GM12891 (cell line): ENCODE measurements around the gene BICD1.

Experiments used
- PAX5 ChIP-seq: IDR thresholded peaks from 2 replicates; pipeline ENCODE4 v1.6.1; 2011; ENCODE audit warnings: low read length, moderate library complexity, mild to moderate bottlenecking; ENCODE audit not compliant: insufficient read depth, severe bottlenecking
- POLR2A ChIP-seq: IDR thresholded peaks from 2 replicates; pipeline ENCODE4 v1.6.1; 2011; ENCODE audit warnings: low read depth, low read length, control low read depth
- POLR2AphosphoS5 ChIP-seq: IDR thresholded peaks from 2 replicates; pipeline ENCODE4 v1.6.1; 2011; ENCODE audit warnings: low read depth, low read length, control low read depth
- POU2F2 ChIP-seq: IDR thresholded peaks from 2 replicates; pipeline ENCODE4 v1.6.1; 2011; ENCODE audit warnings: low read depth, mild to moderate bottlenecking, control low read depth, low read length, moderate library complexity
- SPI1 ChIP-seq: IDR thresholded peaks from 2 replicates; pipeline ENCODE4 v1.6.1; 2011; ENCODE audit warnings: low read depth, low read length, control low read depth
- TAF1 ChIP-seq: IDR thresholded peaks from 2 replicates; pipeline ENCODE4 v1.6.1; 2011; ENCODE audit warnings: low read depth, low read length, control low read depth

- no peak for TF ChIP-seq POLR2A
- TF ChIP-seq POLR2AphosphoS5 = no peak
- no peak for TF ChIP-seq SPI1
- TF ChIP-seq TAF1 = no peak
- no peak for TF ChIP-seq POU2F2
- TF ChIP-seq PAX5 = no peak
Observed at GRCh38 chr12:32151086-32151485, 44.4 kb downstream of the BICD1 start.
